Spleen (tissue), 11 donors: ENCODE results near the gene CCDC170. TPM values are rescaled to one million over a fixed set of nuclear protein-coding genes. Genes with fewer than 3 reads are reported as not detected.

Experiments
- DNase-seq: peaks from one replicate; pipeline ENCODE4 v3.0.0-alpha.2; 2020
- H3K27ac ChIP-seq, 8 donors: fragments of 200-600 bp; sonication (generic) in 7 of 8; 1 replicate in 4 of 8; 2 replicates in 4 of 8; pipeline versions ENCODE4 v1.5.0 to v1.8.0; 2016 to 2021; ENCODE audit warnings: inconsistent platforms in 4 of 8, mild to moderate bottlenecking in 4 of 8, moderate library complexity in 1 of 8
- H3K27me3 ChIP-seq, 7 donors: fragments of 200-600 bp; sonication (generic) in 6 of 7; replicated peaks in 1 of 7; 1 replicate in 4 of 7; 2 replicates in 3 of 7; pipeline versions ENCODE4 v1.5.0 to v1.8.0; 2016 to 2021; ENCODE audit warnings: inconsistent platforms in 3 of 7, mild to moderate bottlenecking in 1 of 7
- H3K36me3 ChIP-seq, 6 donors: fragments of 200-600 bp; sonication (generic) in 5 of 6; 1 replicate in 4 of 6; 2 replicates in 2 of 6; pipeline versions ENCODE4 v1.5.0 to v1.8.0; 2016 to 2021; ENCODE audit warnings: inconsistent platforms in 2 of 6
- H3K4me1 ChIP-seq, 6 donors: fragments of 200-600 bp; sonication (generic) in 5 of 6; 1 replicate in 3 of 6; 2 replicates in 3 of 6; pipeline versions ENCODE4 v1.5.0 to v1.8.0; 2016 to 2021; ENCODE audit warnings: inconsistent platforms in 3 of 6
- H3K4me3 ChIP-seq, 8 donors: fragments of 200-600 bp; sonication (generic) in 7 of 8; 1 replicate in 4 of 8; 2 replicates in 4 of 8; pipeline versions ENCODE4 v1.5.0 to v1.8.0; 2016 to 2021; ENCODE audit warnings: inconsistent platforms in 4 of 8, mild to moderate bottlenecking in 4 of 8, moderate library complexity in 2 of 8
- H3K9me3 ChIP-seq, 8 donors: fragments of 200-600 bp; sonication (generic) in 7 of 8; 1 replicate in 4 of 8; 2 replicates in 4 of 8; pipeline versions ENCODE4 v1.5.0 to v1.8.0; 2016 to 2021; ENCODE audit warnings: inconsistent platforms in 4 of 8
- CTCF ChIP-seq, 11 experiments: fragments of 200-600 bp in 7 of 11; fragments of 450-650 bp in 4 of 11; sonication (generic) in 4 of 11; IDR thresholded peaks in 8 of 11; conservative IDR thresholded peaks in 3 of 11; 1 replicate in 7 of 11; 2 replicates in 4 of 11; pipeline versions ENCODE4 v1.4.0 to v1.8.0; 2016 to 2021; ENCODE audit warnings: antibody characterized with exemption in 11 of 11, inconsistent platforms in 4 of 11, mild to moderate bottlenecking in 1 of 11
- POLR2A ChIP-seq, 3 donors: fragments of 450-650 bp; IDR thresholded peaks; one replicate each; pipeline ENCODE4 v1.5.1; 2017; ENCODE audit warnings: antibody characterized with exemption in 3 of 3, mild to moderate bottlenecking in 1 of 3
- POLR2AphosphoS5 ChIP-seq, 3 donors: sonication (generic); formaldehyde crosslinking; IDR thresholded peaks; one replicate each; pipeline ENCODE4 v1.5.1; 2017; ENCODE audit warnings: antibody characterized with exemption in 3 of 3
- WGBS, 5 donors: extraction: QIAGEN DNeasy Blood & Tissue Kit in 3 of 5; methylation state at CpG; one replicate each; pipeline versions ENCODE4 v1.1.5 to v1.1.7; 2013 to 2018; 5-methylcytosine and 5-hydroxymethylcytosine counted together
- intact Hi-C: fragments of 100-400 bp; cut with DNase I; formaldehyde crosslinking; loops from one replicate; pipeline ENCODE4 v1.15.0; 2023; ENCODE audit warnings: low total_unique reads
- polyA plus RNA-seq, 3 donors: library from polyadenylated mRNA; stranded (reverse); fragments of 200-250 nt; gene quantifications; one replicate each; pipeline ENCODE4 v1.2.1, GENCODE V29; 2013
- total RNA-seq, 7 donors: library from RNA; depleted of rRNA in 3 of 7; stranded (reverse); fragments of >200 nt in 3 of 7; fragmentation: NEBNext Ultra II Directional in 4 of 7; extraction: Animal tissue kit (Norgen Biotek cat#: 25700) in 4 of 7; gene quantifications; one replicate each; pipeline versions ENCODE4 v1.1.0 to v1.2.1, GENCODE V29; 2016 to 2021
- donor health status: healthy with polysubstance abuse.
- donor health status: DM: no; HTN: no; CAD: no; lungs with moderate emphysema.
- donor health status: DM: no; HTN: no; CAD: no.
- donor health status: Bipolar disorder and iron deficiency.
- donor health status: healthy.
- donor health status: DM: no; HTN: no; CAD: no.
- donor health status: DM: yes; HTN: yes; CAD: no.

CCDC170 gene
- total and polyA plus RNA-seq, 10 donors = 0.49 to 4.3 (median 2.2) TPM

- no peak for DNase-seq
- peaks cover 0 to 8% (median 0%) of the 10 kb centered on the region in 6 donors for H3K4me1 ChIP-seq
- H3K9me3 ChIP-seq = peaks cover 0 to 17% (median 7%) of the 10 kb centered on the region in 8 donors
- H3K27me3 ChIP-seq = no peaks in the 10 kb centered on the region
- no peak for TF ChIP-seq POLR2AphosphoS5 (IDR thresholded peaks at IDR 0.05)
- no peak for TF ChIP-seq CTCF (IDR thresholded peaks at IDR 0.05 in 8 of 11, conservative IDR thresholded peaks at IDR 0.05 in 3 of 11)
- TF ChIP-seq POLR2A (IDR thresholded peaks at IDR 0.05) = no peak
- no peak overlapping the region for H3K4me3 ChIP-seq
- H3K27ac ChIP-seq = no peak overlapping the region
- H3K36me3 ChIP-seq = no peaks in the 10 kb centered on the region
- intact Hi-C loops = no loop called here
- 49 to 62% (median 57%) methylated on average over 6 of the region's 6 CpGs for WGBS, 5 donors
Measured at GRCh38 chr6:151551223-151551857, 57.5 kb downstream of the CCDC170 start.

GRCh38 chr6:151553416-151554165 is 59.8 kb downstream of the CCDC170 start:
- Histone ChIP-seq H3K4me1 (peaks cover 0 to 8% (median 0%) of the 10 kb centered on the region in 6 donors), H3K27ac (peak overlapping the region in 3 of 8 donors; percentile 34 to 55 (median 42)), H3K4me3 (no peak overlapping the region), H3K9me3 (peaks cover 0 to 22% (median 13%) of the 10 kb centered on the region in 8 donors), H3K36me3 (no peaks in the 10 kb centered on the region), H3K27me3 (no peaks in the 10 kb centered on the region)
- intact Hi-C loops = no loop called here
- TF ChIP-seq POLR2A (IDR thresholded peaks at IDR 0.05) (no peak), POLR2AphosphoS5 (IDR thresholded peaks at IDR 0.05) (no peak), CTCF (IDR thresholded peaks at IDR 0.05 in 8 of 11, conservative IDR thresholded peaks at IDR 0.05 in 3 of 11) (no peak)
- 59 to 79% (median 68%) methylated on average over 3 of the region's 3 CpGs for WGBS, 5 donors
- no peak for DNase-seq

- no peak overlapping the region for H3K4me3 ChIP-seq
- DNase-seq = no peak
- intact Hi-C loops = no loop called here
- H3K4me1 ChIP-seq = no peaks in the 10 kb centered on the region
- TF ChIP-seq POLR2AphosphoS5 (IDR thresholded peaks at IDR 0.05) (no peak), CTCF (IDR thresholded peaks at IDR 0.05 in 8 of 11, conservative IDR thresholded peaks at IDR 0.05 in 3 of 11) (no peak), POLR2A (IDR thresholded peaks at IDR 0.05) (no peak)
- no peaks in the 10 kb centered on the region for H3K27me3 ChIP-seq
- H3K27ac ChIP-seq = no peak overlapping the region
- peaks cover 0 to 60% (median 56%) of the 10 kb centered on the region in 8 donors for H3K9me3 ChIP-seq
- no peaks in the 10 kb centered on the region for H3K36me3 ChIP-seq
Measured at GRCh38 chr6:151561238-151561637, 67.4 kb downstream of the CCDC170 start.

- H3K4me1 ChIP-seq = no peaks in the 10 kb centered on the region
- WGBS, 5 donors = 62 to 90% (median 65%) methylated on average over 2 to 4 of the region's 4 CpGs
- TF ChIP-seq CTCF (IDR thresholded peaks at IDR 0.05 in 8 of 11, conservative IDR thresholded peaks at IDR 0.05 in 3 of 11) = no peak
- no peak overlapping the region for H3K4me3 ChIP-seq
- H3K27ac ChIP-seq = no peak overlapping the region
- no peaks in the 10 kb centered on the region for H3K36me3 ChIP-seq
- DNase-seq = no peak
- H3K9me3 ChIP-seq = peaks cover 0 to 47% (median 40%) of the 10 kb centered on the region in 8 donors
- no peaks in the 10 kb centered on the region for H3K27me3 ChIP-seq
- intact Hi-C loops = no loop called here
Measured at GRCh38 chr6:151564654-151565053, 70.8 kb downstream of the CCDC170 start.
